Ectodermal cell (in vitro differentiated cells): ENCODE results near the gene DMAP1.

Experiments used
- H3K27ac ChIP-seq: 2 replicates; pipeline ENCODE4 v1.7.0; 2013; ENCODE audit warnings: mild to moderate bottlenecking, low read depth, low read length; ENCODE audit not compliant: insufficient read depth, poor library complexity, severe bottlenecking
- H3K27me3 ChIP-seq: 2 replicates; pipeline ENCODE4 v1.7.0; 2013; ENCODE audit warnings: mild to moderate bottlenecking, low read length; ENCODE audit not compliant: insufficient read depth, control insufficient read depth, poor library complexity, severe bottlenecking
- H3K36me3 ChIP-seq: one replicate; pipeline ENCODE4 v1.7.0; 2013; ENCODE audit warnings: low read length; ENCODE audit not compliant: control insufficient read depth, insufficient read depth
- H3K4me1 ChIP-seq: one replicate; pipeline ENCODE4 v1.7.0; 2013; ENCODE audit warnings: low read length; ENCODE audit not compliant: control insufficient read depth, insufficient read depth
- H3K4me3 ChIP-seq: 2 replicates; pipeline ENCODE4 v1.7.0; 2013; ENCODE audit warnings: low read depth, low read length, control low read depth; ENCODE audit not compliant: insufficient read depth
- H3K9me3 ChIP-seq: 2 replicates; pipeline ENCODE4 v1.7.0; 2013; ENCODE audit warnings: mild to moderate bottlenecking, low read length, moderate library complexity; ENCODE audit not compliant: control insufficient read depth
- WGBS, 2 experiments: methylation state at CpG; one replicate each; pipeline ENCODE4 v1.1.7; 2013; ENCODE audit warnings: missing lambda C conversion rate in 2 of 2; 5-methylcytosine and 5-hydroxymethylcytosine counted together

Gene DMAP1

GRCh38 chr1:44227211-44227610 lies 13.9 kb downstream of the DMAP1 start:
- Histone ChIP-seq H3K27ac (no peak overlapping the region), H3K4me1 (no peaks in the 10 kb centered on the region), H3K9me3 (peaks cover 7% of the 10 kb centered on the region), H3K36me3 (peaks cover 12% of the 10 kb centered on the region), H3K4me3 (no peak overlapping the region), H3K27me3 (no peaks in the 10 kb centered on the region)
- 93 to 97% methylated on average over 1 of the region's 1 CpG for WGBS, 2 experiments

- H3K27ac ChIP-seq = no peak overlapping the region
- peaks cover 12% of the 10 kb centered on the region for H3K36me3 ChIP-seq
- H3K27me3 ChIP-seq = no peaks in the 10 kb centered on the region
- WGBS, 2 experiments = 97 to 98% methylated on average over 13 of the region's 13 CpGs
- no peaks in the 10 kb centered on the region for H3K4me1 ChIP-seq
- no peak overlapping the region for H3K4me3 ChIP-seq
- peaks cover 7% of the 10 kb centered on the region for H3K9me3 ChIP-seq
Observed at GRCh38 chr1:44228218-44228617, 14.9 kb downstream of the DMAP1 start.

GRCh38 chr1:44229435-44230167 lies 16.3 kb downstream of the DMAP1 start:
- no peak overlapping the region for H3K4me3 ChIP-seq
- H3K4me1 ChIP-seq = no peaks in the 10 kb centered on the region
- peaks cover 7% of the 10 kb centered on the region for H3K9me3 ChIP-seq
- 97% methylated on average over 13 to 16 of the region's 16 CpGs for WGBS, 2 experiments
- no peak overlapping the region for H3K27ac ChIP-seq
- H3K36me3 ChIP-seq = peaks cover 12% of the 10 kb centered on the region
- no peaks in the 10 kb centered on the region for H3K27me3 ChIP-seq

GRCh38 chr1:44230796-44231195 lies 17.5 kb downstream of the DMAP1 start:
- peaks cover 9% of the 10 kb centered on the region for H3K36me3 ChIP-seq
- H3K4me3 ChIP-seq = no peak overlapping the region
- H3K27me3 ChIP-seq = no peaks in the 10 kb centered on the region
- no peak overlapping the region for H3K27ac ChIP-seq
- H3K9me3 ChIP-seq = peaks cover 4% of the 10 kb centered on the region
- no peaks in the 10 kb centered on the region for H3K4me1 ChIP-seq
- WGBS, 2 experiments = 97 to 98% methylated on average over 3 of the region's 3 CpGs

GRCh38 chr1:44233593-44233992 lies 20.3 kb downstream of the DMAP1 start:
- H3K27me3 ChIP-seq = no peaks in the 10 kb centered on the region
- peaks cover 2% of the 10 kb centered on the region for H3K36me3 ChIP-seq
- WGBS, 2 experiments = 95 to 100% methylated on average over 1 of the region's 1 CpG
- no peak overlapping the region for H3K27ac ChIP-seq
- no peaks in the 10 kb centered on the region for H3K9me3 ChIP-seq
- H3K4me3 ChIP-seq = no peak overlapping the region
- peaks cover 8% of the 10 kb centered on the region for H3K4me1 ChIP-seq

- H3K4me3 ChIP-seq = no peak overlapping the region
- WGBS, 2 experiments = 92 to 94% methylated on average over 5 of the region's 5 CpGs
- H3K27me3 ChIP-seq = no peaks in the 10 kb centered on the region
- H3K4me1 ChIP-seq = peaks cover 29% of the 10 kb centered on the region
- H3K36me3 ChIP-seq = no peaks in the 10 kb centered on the region
- no peak overlapping the region for H3K27ac ChIP-seq
- H3K9me3 ChIP-seq = no peaks in the 10 kb centered on the region
Observed at GRCh38 chr1:44235808-44236207, 22.5 kb downstream of the DMAP1 start.

GRCh38 chr1:44236490-44237272 lies 23.4 kb downstream of the DMAP1 start:
- Histone ChIP-seq H3K27me3 (no peaks in the 10 kb centered on the region), H3K4me3 (no peak overlapping the region), H3K27ac (no peak overlapping the region), H3K9me3 (no peaks in the 10 kb centered on the region), H3K4me1 (peaks cover 33% of the 10 kb centered on the region), H3K36me3 (no peaks in the 10 kb centered on the region)
- 85 to 86% methylated on average over 8 of the region's 8 CpGs for WGBS, 2 experiments

GRCh38 chr1:44237721-44238457 lies 24.6 kb downstream of the DMAP1 start:
- Histone ChIP-seq H3K4me1 (peaks cover 38% of the 10 kb centered on the region), H3K27ac (no peak overlapping the region), H3K27me3 (no peaks in the 10 kb centered on the region), H3K4me3 (no peak overlapping the region), H3K36me3 (no peaks in the 10 kb centered on the region), H3K9me3 (no peaks in the 10 kb centered on the region)
- 48 to 49% methylated on average over 33 of the region's 33 CpGs for WGBS, 2 experiments

- Histone ChIP-seq H3K4me3 (no peak overlapping the region), H3K9me3 (no peaks in the 10 kb centered on the region), H3K36me3 (no peaks in the 10 kb centered on the region), H3K27me3 (no peaks in the 10 kb centered on the region), H3K27ac (no peak overlapping the region), H3K4me1 (peaks cover 46% of the 10 kb centered on the region)
- 90 to 97% methylated on average over 3 to 4 of the region's 4 CpGs for WGBS, 2 experiments
Observed at GRCh38 chr1:44238660-44239059, 25.4 kb downstream of the DMAP1 start.
